Measurements from ENCODE around the gene AADAC.

GRCh38 chr3:151765685-151766084 is 48.2 kb upstream of the AADAC start:
- TF ChIP-seq EZH2 (IDR thresholded peaks at IDR 0.05; ENCODE audit: borderline replicate concordance, low read length) (no peak), CTCF (conservative IDR thresholded peaks at IDR 0.05 in 1 of 2, IDR thresholded peaks at IDR 0.05 in 1 of 2; ENCODE audit: extremely low read depth in 1 of 2, insufficient read depth in 1 of 2, low read depth in 1 of 2, low read length in 2 of 2) (no peak)
